Right lobe of liver (tissue), 6 donors: ENCODE results near the gene PRDX6. TPM values are rescaled to one million over a fixed set of nuclear protein-coding genes. Genes with fewer than 3 reads are reported as not detected.

Experiments
- ATAC-seq, 4 donors: fragments of 200-7000 bp; cut with Tn5 transposase; one replicate each; pipeline ENCODE4 v1.9.1; 2020; ENCODE audit warnings: mild to moderate bottlenecking in 4 of 4, moderate library complexity in 4 of 4
- DNase-seq, 3 donors: peaks; one replicate each; pipeline ENCODE4 v3.0.0-alpha.2; 2020
- H3K27ac ChIP-seq, 3 donors: fragments of 200-600 bp; one replicate each; pipeline ENCODE4 v1.8.0; 2022
- H3K27me3 ChIP-seq, 2 donors: fragments of 200-600 bp; one replicate each; pipeline ENCODE4 v1.8.0; 2022
- H3K36me3 ChIP-seq, 4 donors: fragments of 200-600 bp; sonication (generic) in 1 of 4; one replicate each; pipeline versions ENCODE4 v1.5.1 to v1.8.0; 2017 to 2022; ENCODE audit warnings: control low read depth in 1 of 4
- H3K4me1 ChIP-seq, 4 donors: fragments of 200-600 bp; sonication (generic) in 1 of 4; one replicate each; pipeline versions ENCODE4 v1.5.1 to v1.8.0; 2017 to 2022; ENCODE audit warnings: control low read depth in 1 of 4
- H3K4me3 ChIP-seq, 3 donors: fragments of 200-600 bp; one replicate each; pipeline ENCODE4 v1.8.0; 2022
- H3K9me3 ChIP-seq, 4 donors: fragments of 200-600 bp; sonication (generic) in 1 of 4; one replicate each; pipeline versions ENCODE4 v1.5.1 to v1.8.0; 2017 to 2022; ENCODE audit warnings: control low read depth in 1 of 4
- POLR2A ChIP-seq: fragments of 450-650 bp; IDR thresholded peaks from one replicate; pipeline ENCODE4 v1.6.1; 2017; ENCODE audit warnings: antibody characterized with exemption, mild to moderate bottlenecking
- WGBS: methylation state at CpG from one replicate; pipeline ENCODE4 v1.1.6; 2018; ENCODE audit warnings: low coverage, low lambda C conversion rate; ENCODE audit not compliant: insufficient coverage; ENCODE audit errors: missing lambda C conversion rate; 5-methylcytosine and 5-hydroxymethylcytosine counted together
- intact Hi-C, 2 donors: fragments of 100-400 bp; cut with DNase I; formaldehyde crosslinking; loops; one replicate each; pipeline versions ENCODE4 v1.11.2 to v1.14.1; 2022
- total RNA-seq, 6 experiments: library from RNA; depleted of rRNA in 2 of 6; stranded (reverse); fragments of >200 nt in 2 of 6; fragmentation: NEBNext Ultra II Directional in 3 of 6; extraction: Animal tissue kit (Norgen Biotek cat#: 25700) in 3 of 6; gene quantifications; one replicate each; pipeline versions ENCODE4 v1.1.0 to v1.2.4, GENCODE V29; 2016 to 2023
- TF ChIP-seq, protein P1 (sequence below), 4 donors: fragments of 200-600 bp in 3 of 4; fragments of 450-650 bp in 1 of 4; IDR thresholded peaks; one replicate each; pipeline versions ENCODE4 v1.5.1 to v1.8.0; 2016 to 2022; ENCODE audit warnings: antibody characterized with exemption in 4 of 4, mild to moderate bottlenecking in 2 of 4
- donor health status: DM: no; HTN: yes; CAD: no.
- donor health status: DM: no; HTN: no; CAD: no.
- donor health status: DM: no; HTN: no; CAD: no.
- donor health status: DM: no; HTN: yes; CAD: no.
- donor health status: DM: no; HTN: yes; CAD: no.

Gene PRDX6
- total RNA-seq, 6 experiments from 2014 or later: 213 to 552 (median 407) TPM

DNA sequence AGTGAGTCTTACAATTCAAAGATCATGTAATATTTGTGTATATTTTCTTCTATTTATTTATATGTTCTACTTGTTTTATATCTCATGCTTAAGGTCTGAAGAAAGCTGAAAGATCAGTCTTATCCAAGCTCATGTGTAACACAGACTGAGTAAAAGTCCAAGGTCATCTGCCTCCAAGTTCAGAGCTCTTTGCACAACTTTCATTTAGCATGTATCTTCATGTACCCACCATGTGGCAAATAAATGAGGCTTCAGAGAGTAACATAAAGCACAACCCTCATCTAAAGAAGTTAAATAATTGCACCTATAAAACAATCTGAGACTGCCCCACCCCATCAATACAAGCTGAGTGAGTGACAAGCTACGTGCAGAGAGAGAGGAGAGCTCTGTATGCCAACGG, 38.5 kb upstream of the PRDX6 start:
- no peak for TF ChIP-seq POLR2A
- TF ChIP-seq, protein P1, sequence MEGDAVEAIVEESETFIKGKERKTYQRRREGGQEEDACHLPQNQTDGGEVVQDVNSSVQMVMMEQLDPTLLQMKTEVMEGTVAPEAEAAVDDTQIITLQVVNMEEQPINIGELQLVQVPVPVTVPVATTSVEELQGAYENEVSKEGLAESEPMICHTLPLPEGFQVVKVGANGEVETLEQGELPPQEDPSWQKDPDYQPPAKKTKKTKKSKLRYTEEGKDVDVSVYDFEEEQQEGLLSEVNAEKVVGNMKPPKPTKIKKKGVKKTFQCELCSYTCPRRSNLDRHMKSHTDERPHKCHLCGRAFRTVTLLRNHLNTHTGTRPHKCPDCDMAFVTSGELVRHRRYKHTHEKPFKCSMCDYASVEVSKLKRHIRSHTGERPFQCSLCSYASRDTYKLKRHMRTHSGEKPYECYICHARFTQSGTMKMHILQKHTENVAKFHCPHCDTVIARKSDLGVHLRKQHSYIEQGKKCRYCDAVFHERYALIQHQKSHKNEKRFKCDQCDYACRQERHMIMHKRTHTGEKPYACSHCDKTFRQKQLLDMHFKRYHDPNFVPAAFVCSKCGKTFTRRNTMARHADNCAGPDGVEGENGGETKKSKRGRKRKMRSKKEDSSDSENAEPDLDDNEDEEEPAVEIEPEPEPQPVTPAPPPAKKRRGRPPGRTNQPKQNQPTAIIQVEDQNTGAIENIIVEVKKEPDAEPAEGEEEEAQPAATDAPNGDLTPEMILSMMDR (IDR thresholded peaks at IDR 0.05): no peak
- peak in 1 of 4 donors; percentile 36 for ATAC-seq
- intact Hi-C loops: loop anchor here in 1 of 2 donors (10.0 kb wide), 1 partner anchor 66 kb away; no protein-coding TSS in a partner anchor
- H3K4me1 ChIP-seq: no peaks in the 10 kb centered on the region
- no peak overlapping the region for H3K27ac ChIP-seq
- no peaks in the 10 kb centered on the region for H3K9me3 ChIP-seq
- H3K27me3 ChIP-seq: no peaks in the 10 kb centered on the region
- H3K4me3 ChIP-seq: no peak overlapping the region
- no peak for DNase-seq
- H3K36me3 ChIP-seq: no peaks in the 10 kb centered on the region
- no CpG with 5 or more reads among the region's 2 CpGs for WGBS

DNA sequence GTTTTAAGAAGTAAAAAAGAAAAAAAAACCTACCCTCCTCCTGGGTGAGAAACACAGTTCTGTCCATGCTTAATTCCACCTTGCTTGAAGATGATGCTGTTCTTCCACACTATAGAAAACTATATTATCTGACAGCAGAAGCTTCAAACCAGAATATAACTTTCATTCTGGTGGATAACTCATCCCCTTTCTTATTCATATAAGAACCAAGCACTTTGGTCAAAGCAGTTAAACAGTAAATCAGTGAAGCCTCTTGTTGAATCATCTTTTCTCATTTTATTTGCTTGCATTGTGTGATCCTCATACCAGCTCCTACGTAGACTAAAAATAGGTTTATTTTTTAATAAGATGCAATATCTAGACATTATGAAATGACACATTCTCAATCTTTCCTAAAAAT, 36.7 kb upstream of the PRDX6 start:
- no peak for TF ChIP-seq POLR2A
- TF ChIP-seq, protein P1 (IDR thresholded peaks at IDR 0.05): no peak
- 100% methylated on average over 1 of the region's 1 CpG for WGBS
- intact Hi-C loops: no loop called here

DNA sequence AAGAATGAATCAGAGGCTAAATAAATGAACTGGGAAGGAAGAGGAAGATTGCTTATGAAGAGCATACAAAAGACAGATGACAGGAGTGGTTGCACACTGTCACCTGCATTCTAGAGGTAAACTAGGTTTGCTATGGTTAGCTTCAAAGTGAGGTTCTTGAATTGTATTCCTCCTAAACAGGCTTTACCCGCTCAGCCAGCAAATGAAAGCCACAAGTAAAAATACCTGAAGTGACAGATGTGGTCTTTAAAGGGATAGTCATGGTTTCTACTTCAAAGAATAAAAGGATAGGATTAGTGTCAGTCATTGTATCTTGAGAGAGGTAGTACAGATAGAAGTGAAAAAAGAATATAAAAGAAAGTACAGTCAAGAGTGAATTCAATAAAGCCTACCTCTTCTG, 32.4 kb upstream of the PRDX6 start:
- no peaks in the 10 kb centered on the region for H3K27me3 ChIP-seq
- no peaks in the 10 kb centered on the region for H3K9me3 ChIP-seq
- H3K4me1 ChIP-seq: no peaks in the 10 kb centered on the region
- no peak overlapping the region for H3K4me3 ChIP-seq
- intact Hi-C loops: no loop called here
- ATAC-seq (no peak), DNase-seq (no peak)
- no peaks in the 10 kb centered on the region for H3K36me3 ChIP-seq
- TF ChIP-seq, protein P1 (IDR thresholded peaks at IDR 0.05): no peak
- TF ChIP-seq POLR2A: no peak
- 67% methylated on average over 1 of the region's 1 CpG for WGBS
- no peak overlapping the region for H3K27ac ChIP-seq

More for the DNA sequence above, 36.7 kb upstream of the PRDX6 start:
- Histone ChIP-seq H3K27ac (no peak overlapping the region), H3K27me3 (no peaks in the 10 kb centered on the region), H3K36me3 (no peaks in the 10 kb centered on the region), H3K4me3 (no peak overlapping the region), H3K4me1 (no peaks in the 10 kb centered on the region), H3K9me3 (no peaks in the 10 kb centered on the region)
- ATAC-seq (no peak), DNase-seq (no peak)

DNA sequence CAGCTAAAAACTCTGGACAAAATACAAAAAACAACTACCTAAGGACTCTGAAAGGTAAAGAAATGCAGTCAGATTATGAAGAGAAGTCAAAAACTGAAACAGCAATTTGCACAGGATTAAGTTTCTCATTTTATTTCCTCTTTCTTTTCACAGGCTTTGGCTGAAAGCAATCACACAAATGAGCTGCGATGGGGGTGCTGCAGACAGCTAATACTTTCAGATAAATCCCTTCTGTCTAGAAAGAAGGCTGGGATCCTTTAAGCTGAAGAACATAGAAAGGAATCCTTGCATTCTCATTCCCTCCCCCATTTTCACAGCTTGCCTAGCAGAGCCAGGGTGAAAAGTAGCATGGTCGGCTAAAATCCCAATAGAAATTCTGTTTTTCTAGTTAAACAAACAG, 32.0 kb upstream of the PRDX6 start:
- intact Hi-C loops: no loop called here
- DNase-seq: no peak
- ATAC-seq: no peak
- H3K4me1 ChIP-seq: no peaks in the 10 kb centered on the region
- TF ChIP-seq POLR2A: no peak
- TF ChIP-seq, protein P1 (IDR thresholded peaks at IDR 0.05): no peak
- no peak overlapping the region for H3K27ac ChIP-seq
- H3K27me3 ChIP-seq: no peaks in the 10 kb centered on the region
- H3K9me3 ChIP-seq: no peaks in the 10 kb centered on the region
- 34% methylated on average over 2 of the region's 2 CpGs for WGBS
- no peaks in the 10 kb centered on the region for H3K36me3 ChIP-seq
- H3K4me3 ChIP-seq: no peak overlapping the region

DNA sequence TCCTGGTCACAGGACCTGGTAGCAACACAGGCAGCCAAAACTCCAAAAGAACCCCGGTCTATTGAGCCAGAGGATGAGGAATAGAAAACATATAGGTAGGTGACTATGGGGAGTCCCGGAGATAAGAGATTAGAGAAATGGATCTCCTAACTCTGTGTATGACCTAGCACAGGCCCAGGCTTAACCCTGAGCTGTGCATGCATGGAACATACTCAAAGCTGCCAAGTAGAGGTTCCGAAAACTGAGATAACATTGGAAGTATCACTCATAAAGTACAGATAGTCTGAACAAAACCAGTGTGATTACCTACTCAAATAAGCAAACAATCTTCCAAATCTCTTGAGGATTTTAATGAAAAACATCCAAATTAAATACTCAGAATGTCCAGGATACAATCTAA, 31.5 kb upstream of the PRDX6 start:
- ATAC-seq (no peak), DNase-seq (no peak)
- Histone ChIP-seq H3K4me3 (no peak overlapping the region), H3K27ac (no peak overlapping the region), H3K4me1 (no peaks in the 10 kb centered on the region), H3K27me3 (no peaks in the 10 kb centered on the region), H3K9me3 (no peaks in the 10 kb centered on the region), H3K36me3 (no peaks in the 10 kb centered on the region)
- intact Hi-C loops: no loop called here
- WGBS: 96% methylated on average over 3 of the region's 3 CpGs
- no peak for TF ChIP-seq POLR2A
- TF ChIP-seq, protein P1 (IDR thresholded peaks at IDR 0.05): no peak
